Bronchial epithelial cell (primary cell): ENCODE results near the gene DUSP7. TPM values are rescaled to one million over a fixed set of nuclear protein-coding genes. Genes with fewer than 3 reads are reported as not detected.

ENCODE experiments used
- DNase-seq: peaks from one replicate; pipeline ENCODE4 v3.0.0-alpha.2; 2010; ENCODE audit warnings: low read depth
- FAIRE-seq: peaks from 2 replicates; lab custom pipeline; 2011; peaks lifted over from hg19 to GRCh38; lab: Jason Lieb, UNC
- H3K27me3 ChIP-seq: 2 replicates; pipeline ENCODE4 v1.5.1; 2011; ENCODE audit warnings: low read length; ENCODE audit not compliant: control insufficient read depth, insufficient read depth
- H3K36me3 ChIP-seq: 2 replicates; pipeline ENCODE4 v1.5.1; 2011; ENCODE audit warnings: low read length; ENCODE audit not compliant: control insufficient read depth, insufficient read depth
- H3K4me3 ChIP-seq: 2 replicates; pipeline ENCODE4 v1.5.1; 2011; ENCODE audit warnings: mild to moderate bottlenecking, low read depth, low read length, control low read depth
- CTCF ChIP-seq: IDR thresholded peaks from 2 replicates; pipeline ENCODE4 v1.5.1; 2011; ENCODE audit warnings: mild to moderate bottlenecking, moderate library complexity, low read length, control low read depth, inconsistent platforms; ENCODE audit not compliant: insufficient read depth, severe bottlenecking
- total RNA-seq: library from RNA; depleted of rRNA; stranded (reverse); fragments of >200 nt; gene quantifications from 2 replicates; pipeline ENCODE4 v1.2.1, GENCODE V29; 2014

DUSP7 gene
- total RNA-seq: 38.2 and 42.4 TPM in 2 replicates

GRCh38 chr3:52056521-52056967 lies at the start of gene DUSP7:
Gene DUSP7, minus strand, starts transcription at chr3:52056571. Its CDS starts 205 bp downstream, at chr3:52056366.
- DNase-seq: no peak
- H3K4me3 ChIP-seq: peak within 1 kb of the TSS; percentile 90
- TF ChIP-seq CTCF: no peak
- no peaks in the 10 kb centered on the region for H3K27me3 ChIP-seq
- no peak for FAIRE-seq
- H3K36me3 ChIP-seq: peaks cover 24% of the 10 kb centered on the region

- Histone ChIP-seq H3K27me3 (no peaks in the 10 kb centered on the region), H3K4me3 (no peak overlapping the region), H3K36me3 (no peaks in the 10 kb centered on the region)
- no peak for DNase-seq
- no peak for FAIRE-seq
- no peak for TF ChIP-seq CTCF
These were observed 48.6 kb upstream of the DUSP7 start for GRCh38 chr3:52104684-52105640.

- H3K4me3 ChIP-seq: no peak overlapping the region
- H3K27me3 ChIP-seq: no peaks in the 10 kb centered on the region
- H3K36me3 ChIP-seq: no peaks in the 10 kb centered on the region
- DNase-seq: no peak
- TF ChIP-seq CTCF: no peak
- no peak for FAIRE-seq
These were observed 46.6 kb upstream of the DUSP7 start for GRCh38 chr3:52102934-52103333.

GRCh38 chr3:52099001-52099401 lies 42.6 kb upstream of the DUSP7 start:
- no peak for FAIRE-seq
- peak; percentile 81 for DNase-seq
- no peaks in the 10 kb centered on the region for H3K36me3 ChIP-seq

GRCh38 chr3:52097851-52098507 lies 41.6 kb upstream of the DUSP7 start:
- Histone ChIP-seq H3K27me3 (no peaks in the 10 kb centered on the region), H3K4me3 (no peak overlapping the region), H3K36me3 (no peaks in the 10 kb centered on the region)
- no peak for TF ChIP-seq CTCF
- FAIRE-seq (peak; percentile 40), DNase-seq (peak; percentile 27)

More at GRCh38 chr3:52099001-52099401, 42.6 kb upstream of the DUSP7 start:
- TF ChIP-seq CTCF: no peak
- no peaks in the 10 kb centered on the region for H3K27me3 ChIP-seq
- H3K4me3 ChIP-seq: no peak overlapping the region
